Uterus (tissue), 2 donors: Measurements from ENCODE around the gene SPATA1.

Source experiments
- CTCF ChIP-seq, 4 experiments: fragments of 200-600 bp in 2 of 4; fragments of 450-650 bp in 2 of 4; sonication (generic) in 2 of 4; IDR thresholded peaks; one replicate each; pipeline ENCODE4 v1.5.1; 2016 to 2019; ENCODE audit warnings: antibody characterized with exemption in 4 of 4, mild to moderate bottlenecking in 2 of 4, moderate library complexity in 1 of 4
- POLR2A ChIP-seq, 2 donors: fragments of 450-650 bp; IDR thresholded peaks; one replicate each; pipeline ENCODE4 v1.6.1; 2016; ENCODE audit warnings: antibody characterized with exemption in 2 of 2, mild to moderate bottlenecking in 1 of 2, moderate library complexity in 1 of 2

DNA sequence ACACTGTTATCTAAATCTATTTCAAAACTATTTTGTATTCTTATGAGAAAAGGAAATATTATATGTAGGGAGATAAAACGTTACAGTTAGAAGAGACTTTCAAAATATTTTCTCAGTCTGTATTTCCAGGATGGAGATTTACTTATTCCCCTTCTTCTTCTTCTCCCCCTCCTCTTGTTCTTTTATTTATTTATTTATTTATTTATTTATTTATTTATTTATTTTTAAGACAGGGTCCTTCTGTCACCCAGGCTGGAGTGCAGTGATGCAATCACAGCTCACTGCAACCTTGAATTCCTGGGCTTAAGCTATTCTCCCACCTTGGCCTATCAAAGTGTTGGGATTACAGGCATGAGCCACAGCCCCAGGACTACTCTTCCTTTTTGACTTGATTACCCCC lies 30.0 kb upstream of the SPATA1 start:
- TF ChIP-seq POLR2A (IDR thresholded peaks at IDR 0.05) = no peak
- no peak for TF ChIP-seq CTCF (IDR thresholded peaks at IDR 0.05)
